ENCODE results near the gene NKX1-2. TPM values are rescaled to one million over a fixed set of nuclear protein-coding genes. Genes with fewer than 3 reads are reported as not detected.

The NKX1-2 gene
- polyA plus RNA-seq, 2 of the 4 experiments (the other 2 are of a cell fraction), result 0.08 to 0.16 TPM

DNA sequence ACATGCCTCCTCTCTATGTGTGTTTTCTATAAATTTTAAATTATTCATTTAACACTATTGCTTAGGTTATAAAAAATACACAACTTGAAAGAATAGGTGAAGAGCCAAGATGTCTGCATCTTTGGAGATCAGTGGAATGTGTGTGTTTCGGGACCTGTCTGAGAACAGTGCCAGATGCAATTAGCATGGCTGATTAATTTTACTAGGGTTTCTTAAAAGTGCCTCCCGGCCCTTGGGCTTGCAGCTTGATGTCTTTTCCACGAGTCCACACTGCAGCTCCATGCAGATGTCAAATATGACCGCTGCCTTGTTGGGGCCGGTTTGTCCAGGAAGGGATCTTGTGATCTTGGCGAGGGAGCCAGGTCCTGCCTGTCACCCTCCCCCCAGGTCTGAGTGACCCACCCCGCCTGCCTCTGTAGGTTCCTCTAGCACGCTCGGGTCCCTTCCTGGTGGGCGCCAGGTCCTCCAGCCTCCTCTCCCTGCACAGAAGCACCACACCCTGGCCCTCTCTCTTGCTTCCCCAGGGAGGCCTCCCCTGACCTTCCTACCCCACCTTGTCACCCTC, 32.5 kb upstream of the NKX1-2 start:
- no peak for FAIRE-seq
- Histone ChIP-seq H3K4me1 (no peaks in the 10 kb centered on the region), H3K27ac (no peak overlapping the region), H3K4me2 (no peak overlapping the region), H3K4me3 (no peak overlapping the region), H3K9me3 (no peaks in the 10 kb centered on the region)
- ChIA-PET POLR2A (no interaction called here), CTCF (interaction anchor here (1.8 kb wide), 1 partner anchor 93 kb away, joined by 6 read pairs; no protein-coding TSS in a partner anchor)
- TF ChIP-seq EHF (CRISPR knock-in tag; IDR thresholded peaks at IDR 0.05) (no peak), NFE2L2 (conservative IDR thresholded peaks at IDR 0.05; ENCODE audit: low read length) (no peak), ZFP36 (IDR thresholded peaks at IDR 0.05; ENCODE audit: borderline replicate concordance, partially characterized antibody) (no peak), POLR2A (IDR thresholded peaks at IDR 0.05; ENCODE audit: low read length) (no peak), POLR2AphosphoS2 (conservative IDR thresholded peaks at IDR 0.05; ENCODE audit: low read length) (no peak)
- ATAC-seq, result no peak
- WGBS (ENCODE audit: missing lambda C conversion rate), result 84% methylated on average over 10 of the region's 10 CpGs
- no peak for DNase-seq (ENCODE audit: low read depth in 1 of 2, low spot score in 1 of 2)

- H3K4me2 ChIP-seq, result no peak overlapping the region
- H3K9me3 ChIP-seq, result no peaks in the 10 kb centered on the region
- CTCF ChIA-PET, result interaction anchor here (1.8 kb wide), 1 partner anchor 92 kb away, joined by 6 read pairs; no protein-coding TSS in a partner anchor
- ATAC-seq (no peak), FAIRE-seq (no peak), DNase-seq (ENCODE audit: low read depth in 1 of 2, low spot score in 1 of 2) (no peak)
- no peak overlapping the region for H3K4me3 ChIP-seq
- 88% methylated on average over 6 of the region's 6 CpGs for WGBS (ENCODE audit: missing lambda C conversion rate)
- no peak overlapping the region for H3K27ac ChIP-seq
- H3K4me1 ChIP-seq, result no peaks in the 10 kb centered on the region
- POLR2A ChIA-PET, result no interaction called here
- TF ChIP-seq BHLHE40 (IDR thresholded peaks at IDR 0.05; ENCODE audit: low read depth, low read length) (no peak), NPAS2 (CRISPR knock-in tag; IDR thresholded peaks at IDR 0.05; ENCODE audit: borderline replicate concordance) (no peak), HOXB13 (CRISPR knock-in tag; IDR thresholded peaks at IDR 0.05; ENCODE audit: low read depth) (no peak), ZC3H11A (IDR thresholded peaks at IDR 0.05) (no peak), MYC (IDR thresholded peaks at IDR 0.05; ENCODE audit: borderline replicate concordance, low read length) (no peak), TFCP2L1 (CRISPR knock-in tag; IDR thresholded peaks at IDR 0.05) (no peak), FOXS1 (CRISPR knock-in tag; IDR thresholded peaks at IDR 0.05) (no peak), ZNF302 (CRISPR knock-in tag; IDR thresholded peaks at IDR 0.05) (no peak), KDM5A (IDR thresholded peaks at IDR 0.05) (no peak), CHD2 (IDR thresholded peaks at IDR 0.05; ENCODE audit: low read length, partially characterized antibody) (no peak), KDM1A (IDR thresholded peaks at IDR 0.05; ENCODE audit: low read depth) (no peak), MAFK (IDR thresholded peaks at IDR 0.05; ENCODE audit: partially characterized antibody) (no peak), RNF2 (IDR thresholded peaks at IDR 0.05; ENCODE audit: borderline replicate concordance, low read depth) (no peak), CBX8 (IDR thresholded peaks at IDR 0.05) (no peak), PHF8 (IDR thresholded peaks at IDR 0.05; ENCODE audit: borderline replicate concordance, low read depth) (no peak), SREBF2 (IDR thresholded peaks at IDR 0.05) (no peak)
- TF ChIP-seq, protein P1, sequence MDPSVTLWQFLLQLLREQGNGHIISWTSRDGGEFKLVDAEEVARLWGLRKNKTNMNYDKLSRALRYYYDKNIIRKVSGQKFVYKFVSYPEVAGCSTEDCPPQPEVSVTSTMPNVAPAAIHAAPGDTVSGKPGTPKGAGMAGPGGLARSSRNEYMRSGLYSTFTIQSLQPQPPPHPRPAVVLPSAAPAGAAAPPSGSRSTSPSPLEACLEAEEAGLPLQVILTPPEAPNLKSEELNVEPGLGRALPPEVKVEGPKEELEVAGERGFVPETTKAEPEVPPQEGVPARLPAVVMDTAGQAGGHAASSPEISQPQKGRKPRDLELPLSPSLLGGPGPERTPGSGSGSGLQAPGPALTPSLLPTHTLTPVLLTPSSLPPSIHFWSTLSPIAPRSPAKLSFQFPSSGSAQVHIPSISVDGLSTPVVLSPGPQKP (IDR thresholded peaks at IDR 0.05; ENCODE audit: low read depth, low read length), result no peak
- TF ChIP-seq, protein P2, sequence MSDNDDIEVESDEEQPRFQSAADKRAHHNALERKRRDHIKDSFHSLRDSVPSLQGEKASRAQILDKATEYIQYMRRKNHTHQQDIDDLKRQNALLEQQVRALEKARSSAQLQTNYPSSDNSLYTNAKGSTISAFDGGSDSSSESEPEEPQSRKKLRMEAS (IDR thresholded peaks at IDR 0.05), result no peak
- TF ChIP-seq, protein P3, sequence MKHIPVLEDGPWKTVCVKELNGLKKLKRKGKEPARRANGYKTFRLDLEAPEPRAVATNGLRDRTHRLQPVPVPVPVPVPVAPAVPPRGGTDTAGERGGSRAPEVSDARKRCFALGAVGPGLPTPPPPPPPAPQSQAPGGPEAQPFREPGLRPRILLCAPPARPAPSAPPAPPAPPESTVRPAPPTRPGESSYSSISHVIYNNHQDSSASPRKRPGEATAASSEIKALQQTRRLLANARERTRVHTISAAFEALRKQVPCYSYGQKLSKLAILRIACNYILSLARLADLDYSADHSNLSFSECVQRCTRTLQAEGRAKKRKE (CRISPR knock-in tag; IDR thresholded peaks at IDR 0.05; ENCODE audit: low read depth), result no peak
Observed at GRCh38 chr10:124481717-124482116, 31.9 kb upstream of the NKX1-2 start.

DNA sequence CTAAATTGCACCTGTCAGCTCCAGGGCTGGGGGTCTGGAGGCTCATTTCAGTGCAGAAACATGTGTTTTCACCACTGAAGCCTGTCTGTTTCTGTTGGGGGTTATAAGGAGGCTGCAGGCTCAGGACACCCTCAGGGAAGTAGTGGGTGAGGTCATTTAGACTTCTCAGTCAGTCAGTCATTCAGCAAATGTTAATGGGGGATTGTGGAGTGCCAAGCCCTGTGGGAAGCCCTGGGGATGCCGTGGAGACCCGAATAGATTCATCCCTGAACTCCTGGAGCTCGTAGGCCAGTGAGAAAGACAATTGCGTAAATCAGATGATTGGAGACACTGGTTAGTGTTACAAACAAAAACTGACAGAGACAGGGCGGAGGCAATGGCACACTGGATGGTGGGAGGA, 31.0 kb upstream of the NKX1-2 start:
- DNase-seq (ENCODE audit: low read depth in 1 of 2, low spot score in 1 of 2), result no peak
- CTCF ChIA-PET, result no interaction called here
- Histone ChIP-seq H3K4me1 (peaks cover 5% of the 10 kb centered on the region; the same call in 1 of the 3 replicates), H3K27ac (no peak overlapping the region), H3K4me2 (no peak overlapping the region), H3K4me3 (no peak overlapping the region), H3K9me3 (no peaks in the 10 kb centered on the region)
- 69% methylated on average over 5 of the region's 5 CpGs for WGBS (ENCODE audit: missing lambda C conversion rate)
- no peak for TF ChIP-seq KDM5A (IDR thresholded peaks at IDR 0.05)
- no peak for TF ChIP-seq RAD21 (conservative IDR thresholded peaks at IDR 0.05 in 1 of 2, IDR thresholded peaks at IDR 0.05 in 1 of 2)
- TF ChIP-seq HDAC2 (IDR thresholded peaks at IDR 0.05), result no peak
- no peak for TF ChIP-seq RNF2 (IDR thresholded peaks at IDR 0.05; ENCODE audit: borderline replicate concordance, low read depth)
- TF ChIP-seq FOSL2 (IDR thresholded peaks at IDR 0.05), result no peak
- TF ChIP-seq FOSL2 (CRISPR knock-in tag; IDR thresholded peaks at IDR 0.05), result no peak
- no peak for TF ChIP-seq SMC3 (IDR thresholded peaks at IDR 0.05)
- no peak for ATAC-seq
- no peak for FAIRE-seq
- POLR2A ChIA-PET, result no interaction called here
